ENCODE measurements around the gene TMEM63C.

The TMEM63C gene

GRCh38 chr14:77204459-77204771 lies 22.8 kb downstream of the TMEM63C start:
- H3K4me3 ChIP-seq (ENCODE audit: low read depth, low read length): no peak overlapping the region
- H3K36me3 ChIP-seq (ENCODE audit: control insufficient read depth, insufficient read depth, low read length): no peaks in the 10 kb centered on the region
- H3K9me3 ChIP-seq (ENCODE audit: control insufficient read depth, insufficient read depth, low read length): no peaks in the 10 kb centered on the region
- H3K9ac ChIP-seq (ENCODE audit: low read depth, low read length): no peak overlapping the region
- H3K27me3 ChIP-seq (ENCODE audit: control insufficient read depth, insufficient read depth, low read length): no peaks in the 10 kb centered on the region
- no peaks in the 10 kb centered on the region for H3K4me1 ChIP-seq (ENCODE audit: control insufficient read depth, insufficient read depth, low read length)

- no peaks in the 10 kb centered on the region for H3K9me3 ChIP-seq (ENCODE audit: control insufficient read depth, insufficient read depth, low read length)
- H3K27me3 ChIP-seq (ENCODE audit: control insufficient read depth, insufficient read depth, low read length): no peaks in the 10 kb centered on the region
- H3K9ac ChIP-seq (ENCODE audit: low read depth, low read length): no peak overlapping the region
- no peak overlapping the region for H3K4me3 ChIP-seq (ENCODE audit: low read depth, low read length)
- no peaks in the 10 kb centered on the region for H3K4me1 ChIP-seq (ENCODE audit: control insufficient read depth, insufficient read depth, low read length)
- no peaks in the 10 kb centered on the region for H3K36me3 ChIP-seq (ENCODE audit: control insufficient read depth, insufficient read depth, low read length)
Measured at GRCh38 chr14:77204907-77205306, 23.3 kb downstream of the TMEM63C start.

- H3K4me1 ChIP-seq (ENCODE audit: control insufficient read depth, insufficient read depth, low read length): no peaks in the 10 kb centered on the region
- H3K27me3 ChIP-seq (ENCODE audit: control insufficient read depth, insufficient read depth, low read length): no peaks in the 10 kb centered on the region
- H3K9me3 ChIP-seq (ENCODE audit: control insufficient read depth, insufficient read depth, low read length): no peaks in the 10 kb centered on the region
- no peak overlapping the region for H3K9ac ChIP-seq (ENCODE audit: low read depth, low read length)
- H3K4me3 ChIP-seq (ENCODE audit: low read depth, low read length): no peak overlapping the region
- H3K36me3 ChIP-seq (ENCODE audit: control insufficient read depth, insufficient read depth, low read length): no peaks in the 10 kb centered on the region
Measured at GRCh38 chr14:77205566-77205965, 24.0 kb downstream of the TMEM63C start.

GRCh38 chr14:77206261-77206824 lies 24.7 kb downstream of the TMEM63C start:
- H3K27me3 ChIP-seq (ENCODE audit: control insufficient read depth, insufficient read depth, low read length): no peaks in the 10 kb centered on the region
- no peak overlapping the region for H3K9ac ChIP-seq (ENCODE audit: low read depth, low read length)
- H3K9me3 ChIP-seq (ENCODE audit: control insufficient read depth, insufficient read depth, low read length): no peaks in the 10 kb centered on the region
- no peak overlapping the region for H3K4me3 ChIP-seq (ENCODE audit: low read depth, low read length)
- no peaks in the 10 kb centered on the region for H3K36me3 ChIP-seq (ENCODE audit: control insufficient read depth, insufficient read depth, low read length)
- H3K4me1 ChIP-seq (ENCODE audit: control insufficient read depth, insufficient read depth, low read length): no peaks in the 10 kb centered on the region

- Histone ChIP-seq H3K9me3 (ENCODE audit: control insufficient read depth, insufficient read depth, low read length) (no peaks in the 10 kb centered on the region), H3K27me3 (ENCODE audit: control insufficient read depth, insufficient read depth, low read length) (peaks cover 2% of the 10 kb centered on the region), H3K9ac (ENCODE audit: low read depth, low read length) (no peak overlapping the region), H3K4me1 (ENCODE audit: control insufficient read depth, insufficient read depth, low read length) (no peaks in the 10 kb centered on the region), H3K36me3 (ENCODE audit: control insufficient read depth, insufficient read depth, low read length) (no peaks in the 10 kb centered on the region), H3K4me3 (ENCODE audit: low read depth, low read length) (no peak overlapping the region)
Measured at GRCh38 chr14:77206877-77207389, 25.3 kb downstream of the TMEM63C start.

GRCh38 chr14:77208291-77208978 lies 26.8 kb downstream of the TMEM63C start:
- no peak overlapping the region for H3K9ac ChIP-seq (ENCODE audit: low read depth, low read length)
- H3K36me3 ChIP-seq (ENCODE audit: control insufficient read depth, insufficient read depth, low read length): no peaks in the 10 kb centered on the region
- H3K27me3 ChIP-seq (ENCODE audit: control insufficient read depth, insufficient read depth, low read length): peaks cover 2% of the 10 kb centered on the region
- H3K4me1 ChIP-seq (ENCODE audit: control insufficient read depth, insufficient read depth, low read length): no peaks in the 10 kb centered on the region
- no peak overlapping the region for H3K4me3 ChIP-seq (ENCODE audit: low read depth, low read length)
- no peaks in the 10 kb centered on the region for H3K9me3 ChIP-seq (ENCODE audit: control insufficient read depth, insufficient read depth, low read length)

- Histone ChIP-seq H3K36me3 (ENCODE audit: control insufficient read depth, insufficient read depth, low read length) (no peaks in the 10 kb centered on the region), H3K4me3 (ENCODE audit: low read depth, low read length) (no peak overlapping the region), H3K9ac (ENCODE audit: low read depth, low read length) (no peak overlapping the region), H3K4me1 (ENCODE audit: control insufficient read depth, insufficient read depth, low read length) (no peaks in the 10 kb centered on the region), H3K27me3 (ENCODE audit: control insufficient read depth, insufficient read depth, low read length) (peaks cover 2% of the 10 kb centered on the region), H3K9me3 (ENCODE audit: control insufficient read depth, insufficient read depth, low read length) (no peaks in the 10 kb centered on the region)
Measured at GRCh38 chr14:77208979-77209318, 27.4 kb downstream of the TMEM63C start.

- no peaks in the 10 kb centered on the region for H3K4me1 ChIP-seq (ENCODE audit: control insufficient read depth, insufficient read depth, low read length)
- H3K9ac ChIP-seq (ENCODE audit: low read depth, low read length): no peak overlapping the region
- no peaks in the 10 kb centered on the region for H3K9me3 ChIP-seq (ENCODE audit: control insufficient read depth, insufficient read depth, low read length)
- H3K4me3 ChIP-seq (ENCODE audit: low read depth, low read length): no peak overlapping the region
- peaks cover 2% of the 10 kb centered on the region for H3K27me3 ChIP-seq (ENCODE audit: control insufficient read depth, insufficient read depth, low read length)
- H3K36me3 ChIP-seq (ENCODE audit: control insufficient read depth, insufficient read depth, low read length): no peaks in the 10 kb centered on the region
Measured at GRCh38 chr14:77212097-77212870, 30.7 kb downstream of the TMEM63C start.

GRCh38 chr14:77212943-77213678 lies 31.5 kb downstream of the TMEM63C start:
- Histone ChIP-seq H3K4me1 (ENCODE audit: control insufficient read depth, insufficient read depth, low read length) (no peaks in the 10 kb centered on the region), H3K36me3 (ENCODE audit: control insufficient read depth, insufficient read depth, low read length) (no peaks in the 10 kb centered on the region), H3K9ac (ENCODE audit: low read depth, low read length) (no peak overlapping the region), H3K27me3 (ENCODE audit: control insufficient read depth, insufficient read depth, low read length) (peaks cover 2% of the 10 kb centered on the region), H3K9me3 (ENCODE audit: control insufficient read depth, insufficient read depth, low read length) (no peaks in the 10 kb centered on the region), H3K4me3 (ENCODE audit: low read depth, low read length) (no peak overlapping the region)

GRCh38 chr14:77213679-77214016 lies 32.0 kb downstream of the TMEM63C start:
- H3K4me1 ChIP-seq (ENCODE audit: control insufficient read depth, insufficient read depth, low read length): no peaks in the 10 kb centered on the region
- no peaks in the 10 kb centered on the region for H3K36me3 ChIP-seq (ENCODE audit: control insufficient read depth, insufficient read depth, low read length)
- peaks cover 2% of the 10 kb centered on the region for H3K27me3 ChIP-seq (ENCODE audit: control insufficient read depth, insufficient read depth, low read length)
- no peaks in the 10 kb centered on the region for H3K9me3 ChIP-seq (ENCODE audit: control insufficient read depth, insufficient read depth, low read length)
- H3K4me3 ChIP-seq (ENCODE audit: low read depth, low read length): no peak overlapping the region
- H3K9ac ChIP-seq (ENCODE audit: low read depth, low read length): no peak overlapping the region

- no peak overlapping the region for H3K4me3 ChIP-seq (ENCODE audit: low read depth, low read length)
- H3K4me1 ChIP-seq (ENCODE audit: control insufficient read depth, insufficient read depth, low read length): no peaks in the 10 kb centered on the region
- peaks cover 2% of the 10 kb centered on the region for H3K27me3 ChIP-seq (ENCODE audit: control insufficient read depth, insufficient read depth, low read length)
- H3K36me3 ChIP-seq (ENCODE audit: control insufficient read depth, insufficient read depth, low read length): no peaks in the 10 kb centered on the region
- H3K9ac ChIP-seq (ENCODE audit: low read depth, low read length): no peak overlapping the region
- H3K9me3 ChIP-seq (ENCODE audit: control insufficient read depth, insufficient read depth, low read length): no peaks in the 10 kb centered on the region
Measured at GRCh38 chr14:77214216-77214615, 32.6 kb downstream of the TMEM63C start.

Measured in iPS-15b (cell line).